ENCODE measurements around the gene ENOX2. TPM values are rescaled to one million over a fixed set of nuclear protein-coding genes. Genes with fewer than 3 reads are reported as not detected.
"Not testable (repeated sequence)": the region's sequence is repeated elsewhere in the genome, so short reads cannot be mapped to it uniquely, and the experiment has no call there.

ENOX2 gene
- total RNA-seq, 1 donor from 2014 or later = 3.3 TPM

GRCh38 chrX:130829526-130830515 is 73.2 kb downstream of the ENOX2 start:
- FAIRE-seq (no peak), DNase-seq (ENCODE audit: low spot score in 2 of 2) (no peak)

- FAIRE-seq (no peak), DNase-seq (ENCODE audit: low spot score in 2 of 2) (no peak)
Measured at GRCh38 chrX:130828641-130829040, 74.4 kb downstream of the ENOX2 start.

GRCh38 chrX:130827648-130828047 is 75.4 kb downstream of the ENOX2 start:
- FAIRE-seq = no peak
- no peak for DNase-seq (ENCODE audit: low spot score in 2 of 2)

- DNase-seq (ENCODE audit: low spot score in 2 of 2) = no peak
Measured at GRCh38 chrX:130826249-130826648, 76.8 kb downstream of the ENOX2 start.

GRCh38 chrX:130825525-130825924 is 77.5 kb downstream of the ENOX2 start:
- FAIRE-seq (no peak), DNase-seq (ENCODE audit: low spot score in 2 of 2) (no peak)

More at GRCh38 chrX:130826249-130826648, 76.8 kb downstream of the ENOX2 start:
- no peak for FAIRE-seq

- FAIRE-seq; DNase-seq (ENCODE audit: low spot score in 2 of 2): not testable (repeated sequence)
Measured at GRCh38 chrX:130819367-130819766, 83.6 kb downstream of the ENOX2 start.

GRCh38 chrX:130813932-130814331 is 89.1 kb downstream of the ENOX2 start:
- DNase-seq (ENCODE audit: low spot score in 2 of 2); FAIRE-seq: not testable (repeated sequence)

GRCh38 chrX:130810561-130810960 is 92.4 kb downstream of the ENOX2 start:
- no peak for DNase-seq (ENCODE audit: low spot score in 2 of 2)
- no peak for FAIRE-seq

- no peak for FAIRE-seq
- DNase-seq (ENCODE audit: low spot score in 2 of 2) = no peak
Measured at GRCh38 chrX:130805903-130806302, 97.1 kb downstream of the ENOX2 start.

- no peak for FAIRE-seq
Measured at GRCh38 chrX:130803537-130803936, 99.5 kb downstream of the ENOX2 start.

GRCh38 chrX:130801901-130802300 is 101.1 kb downstream of the ENOX2 start:
- FAIRE-seq = no peak

More at GRCh38 chrX:130803537-130803936, 99.5 kb downstream of the ENOX2 start:
- DNase-seq (ENCODE audit: low spot score in 2 of 2) = no peak

GRCh38 chrX:130799393-130799792 is 103.6 kb downstream of the ENOX2 start:
- no peak for DNase-seq (ENCODE audit: low spot score in 2 of 2)
- FAIRE-seq = no peak

More at GRCh38 chrX:130801901-130802300, 101.1 kb downstream of the ENOX2 start:
- DNase-seq (ENCODE audit: low spot score in 2 of 2) = no peak

- FAIRE-seq = no peak
Measured at GRCh38 chrX:130793975-130794374, 109.0 kb downstream of the ENOX2 start.

GRCh38 chrX:130791870-130792269 is 111.1 kb downstream of the ENOX2 start:
- DNase-seq (ENCODE audit: low spot score in 2 of 2); FAIRE-seq: not testable (repeated sequence)

More at GRCh38 chrX:130793975-130794374, 109.0 kb downstream of the ENOX2 start:
- DNase-seq (ENCODE audit: low spot score in 2 of 2) = no peak

GRCh38 chrX:130789793-130790192 is 113.2 kb downstream of the ENOX2 start:
- no peak for FAIRE-seq

GRCh38 chrX:130788786-130789581 is 114.0 kb downstream of the ENOX2 start:
- FAIRE-seq (no peak), DNase-seq (ENCODE audit: low spot score in 2 of 2) (no peak)

More at GRCh38 chrX:130789793-130790192, 113.2 kb downstream of the ENOX2 start:
- DNase-seq (ENCODE audit: low spot score in 2 of 2) = no peak

- DNase-seq (ENCODE audit: low spot score in 2 of 2) (no peak), FAIRE-seq (no peak)
Measured at GRCh38 chrX:130786030-130786429, 117.0 kb downstream of the ENOX2 start.

- FAIRE-seq (no peak), DNase-seq (ENCODE audit: low spot score in 2 of 2) (no peak)
Measured at GRCh38 chrX:130778773-130779172, 124.2 kb downstream of the ENOX2 start.

GRCh38 chrX:130775849-130776248 is 127.2 kb downstream of the ENOX2 start:
- DNase-seq (ENCODE audit: low spot score in 2 of 2) (no peak), FAIRE-seq (no peak)

GRCh38 chrX:130772776-130773143 is 130.2 kb downstream of the ENOX2 start:
- DNase-seq (ENCODE audit: low spot score in 2 of 2) (no peak), FAIRE-seq (no peak)
